H9 (cell line): ENCODE results near the gene SPATA2. TPM values are rescaled to one million over a fixed set of nuclear protein-coding genes. Genes with fewer than 3 reads are reported as not detected.
A peak's percentile ranks its signal among the peaks of the same experiment; 100 is the strongest.

Experiments
- DNase-seq: peaks from one replicate; pipeline ENCODE4 v3.0.0-alpha.2; 2017
- H2AFZ ChIP-seq: one replicate; pipeline ENCODE4 v1.6.1; 2013; ENCODE audit warnings: mild to moderate bottlenecking, low read length, control low read depth, moderate library complexity
- H2AK5ac ChIP-seq: 2 replicates; pipeline ENCODE4 v1.6.1; 2013; ENCODE audit warnings: low read length, control low read depth, mixed read lengths; ENCODE audit not compliant: insufficient read length
- H2BK120ac ChIP-seq: one replicate; pipeline ENCODE4 v1.6.1; 2013; ENCODE audit warnings: low read depth, mild to moderate bottlenecking, low read length, control low read depth, inconsistent platforms; ENCODE audit not compliant: poor library complexity, severe bottlenecking
- H2BK12ac ChIP-seq: 2 replicates; pipeline ENCODE4 v1.6.1; 2013; ENCODE audit warnings: low read length, control low read depth, mixed read lengths, low read depth; ENCODE audit not compliant: insufficient read length
- H2BK15ac ChIP-seq: 2 replicates; pipeline ENCODE4 v1.6.1; 2013; ENCODE audit warnings: low read depth, low read length, control low read depth
- H2BK20ac ChIP-seq: one replicate; pipeline ENCODE4 v1.6.1; 2013; ENCODE audit warnings: low read depth, mild to moderate bottlenecking, low read length, control low read depth, inconsistent platforms; ENCODE audit not compliant: poor library complexity, severe bottlenecking
- H2BK5ac ChIP-seq: 2 replicates; pipeline ENCODE4 v1.6.1; 2013; ENCODE audit warnings: low read length, control low read depth, mixed read lengths; ENCODE audit not compliant: insufficient read length
- H3K14ac ChIP-seq: 2 replicates; pipeline ENCODE4 v1.6.1; 2013; ENCODE audit warnings: low read length, control low read depth; ENCODE audit not compliant: insufficient read depth
- H3K18ac ChIP-seq: 2 replicates; pipeline ENCODE4 v1.6.1; 2013; ENCODE audit warnings: low read depth, mild to moderate bottlenecking, mixed read lengths, low read length, control low read depth; ENCODE audit not compliant: insufficient read length
- H3K23ac ChIP-seq: 2 replicates; pipeline ENCODE4 v1.6.1; 2013; ENCODE audit warnings: low read length, control low read depth, mixed read lengths, low read depth; ENCODE audit not compliant: insufficient read length
- H3K23me2 ChIP-seq: 2 replicates; pipeline ENCODE4 v1.6.1; 2013; ENCODE audit warnings: low read depth, mild to moderate bottlenecking, mixed read lengths, low read length, control low read depth; ENCODE audit not compliant: insufficient read length, poor library complexity, severe bottlenecking
- H3K27ac ChIP-seq: 2 replicates; pipeline ENCODE4 v1.5.1; 2013; ENCODE audit warnings: low read length, control low read depth, mixed read lengths, low read depth; ENCODE audit not compliant: insufficient read length
- H3K27me3 ChIP-seq: 2 replicates; pipeline ENCODE4 v1.6.1; 2013; ENCODE audit warnings: low read length, control low read depth, inconsistent platforms; ENCODE audit not compliant: insufficient read depth
- H3K4ac ChIP-seq: 2 replicates; pipeline ENCODE4 v1.6.1; 2013; ENCODE audit warnings: low read depth, mild to moderate bottlenecking, control low read depth, inconsistent platforms, low read length, moderate library complexity
- H3K4me1 ChIP-seq: 2 replicates; pipeline ENCODE4 v1.6.1; 2013; ENCODE audit warnings: low read length, control low read depth, inconsistent platforms; ENCODE audit not compliant: insufficient read depth
- H3K4me2 ChIP-seq: 2 replicates; pipeline ENCODE4 v1.6.1; 2013; ENCODE audit warnings: low read length, control low read depth, mixed read lengths; ENCODE audit not compliant: insufficient read length, insufficient read depth
- H3K56ac ChIP-seq: 2 replicates; pipeline ENCODE4 v1.6.1; 2013; ENCODE audit warnings: low read depth, mild to moderate bottlenecking, mixed read lengths, low read length, control low read depth; ENCODE audit not compliant: insufficient read length
- H3K79me1 ChIP-seq: 2 replicates; pipeline ENCODE4 v1.6.1; 2013; ENCODE audit warnings: low read depth, mild to moderate bottlenecking, moderate library complexity, low read length, control low read depth, inconsistent platforms; ENCODE audit not compliant: insufficient read depth, poor library complexity, severe bottlenecking
- H3K79me2 ChIP-seq: 2 replicates; pipeline ENCODE4 v1.6.1; 2013; ENCODE audit warnings: low read length, control low read depth, inconsistent platforms; ENCODE audit not compliant: insufficient read depth
- H3K9ac ChIP-seq: 2 replicates; pipeline ENCODE4 v1.6.1; 2013; ENCODE audit warnings: low read length, control low read depth, mixed read lengths; ENCODE audit not compliant: insufficient read length; ENCODE audit errors: extremely low read depth
- H3K9me3 ChIP-seq: one replicate; pipeline ENCODE4 v1.6.1; 2013; ENCODE audit warnings: low read depth, low read length, inconsistent platforms; ENCODE audit not compliant: control insufficient read depth
- H3T11ph ChIP-seq: one replicate; pipeline ENCODE4 v1.6.1; 2013; ENCODE audit warnings: mild to moderate bottlenecking, low read length, control low read depth, inconsistent platforms
- H4K20me1 ChIP-seq: one replicate; pipeline ENCODE4 v1.6.1; 2013; ENCODE audit not compliant: control insufficient read depth, insufficient read length, insufficient read depth
- H4K5ac ChIP-seq: 2 replicates; pipeline ENCODE4 v1.6.1; 2013; ENCODE audit warnings: low read depth, mild to moderate bottlenecking, mixed read lengths, low read length, control low read depth; ENCODE audit not compliant: insufficient read length
- H4K8ac ChIP-seq: replicated peaks from 2 replicates; pipeline ENCODE4 v1.6.1; 2013; ENCODE audit warnings: low read length, control low read depth, mixed read lengths, low read depth; ENCODE audit not compliant: insufficient read length
- H4K91ac ChIP-seq: 2 replicates; pipeline ENCODE4 v1.6.1; 2013; ENCODE audit warnings: low read depth, mild to moderate bottlenecking, moderate library complexity, mixed read lengths, low read length, control low read depth; ENCODE audit not compliant: insufficient read length
- H3K27ac Mint-ChIP-seq, 3 experiments: 2 replicates in 2 of 3; 3 replicates in 1 of 3; pipeline ENCODE4 v1.8.0; 2020 to 2021; ENCODE audit warnings: mixed read lengths in 3 of 3, mild to moderate bottlenecking in 1 of 3, moderate library complexity in 1 of 3
- H3K27me3 Mint-ChIP-seq: 2 replicates; pipeline ENCODE4 v1.8.0; 2021; ENCODE audit warnings: low read depth, mild to moderate bottlenecking, moderate library complexity, mixed read lengths
- H3K36me3 Mint-ChIP-seq, 3 experiments: 2 replicates in 2 of 3; 3 replicates in 1 of 3; pipeline ENCODE4 v1.8.0; 2020 to 2021; ENCODE audit warnings: low read depth in 3 of 3, mixed read lengths in 3 of 3; ENCODE audit not compliant: insufficient read depth in 1 of 3
- H3K4me1 Mint-ChIP-seq, 2 experiments: 2 replicates each; pipeline ENCODE4 v1.8.0; 2020; ENCODE audit warnings: mixed read lengths in 2 of 2
- H3K4me3 Mint-ChIP-seq, 2 experiments: 2 replicates in 1 of 2; 3 replicates in 1 of 2; pipeline ENCODE4 v1.8.0; 2020 to 2021; ENCODE audit warnings: mild to moderate bottlenecking in 2 of 2, mixed read lengths in 2 of 2, moderate library complexity in 1 of 2
- H3K9me3 Mint-ChIP-seq, 2 experiments: 2 replicates in 1 of 2; 3 replicates in 1 of 2; pipeline ENCODE4 v1.8.0; 2020; ENCODE audit warnings: mild to moderate bottlenecking in 2 of 2, mixed read lengths in 2 of 2, moderate library complexity in 1 of 2
- CTCF ChIP-seq: fragments of 200-600 bp; sonication (generic); conservative IDR thresholded peaks from 3 replicates; pipeline ENCODE4 v1.8.0; 2021; ENCODE audit warnings: antibody characterized with exemption, mild to moderate bottlenecking
- WGBS: extraction: QIAGEN DNeasy Blood & Tissue Kit; methylation state at CpG from one replicate; pipeline ENCODE4 v1.1.7; 2013; ENCODE audit warnings: missing lambda C conversion rate, low lambda C conversion rate, mixed read lengths; ENCODE audit not compliant: insufficient read length; ENCODE audit errors: extremely low coverage; 5-methylcytosine and 5-hydroxymethylcytosine counted together
- total RNA-seq: library from RNA; stranded (reverse); gene quantifications from 2 replicates; pipeline ENCODE4 v1.2.1, GENCODE V29; 2021

The SPATA2 gene
- total RNA-seq, 1 experiment from 2014 or later, result 9.6 TPM

- H3K56ac ChIP-seq, result no peak overlapping the region
- no peak overlapping the region for H2AFZ ChIP-seq
- H4K5ac ChIP-seq, result no peak overlapping the region
- H3K4me1 ChIP-seq, result no peaks in the 10 kb centered on the region
- no peak overlapping the region for H3K23ac ChIP-seq
- no peak overlapping the region for H3K4ac ChIP-seq
- no peaks in the 10 kb centered on the region for H3K9me3 ChIP-seq
- no peak overlapping the region for H3T11ph ChIP-seq
- no peak overlapping the region for H4K8ac ChIP-seq
- no peaks in the 10 kb centered on the region for H3K27me3 Mint-ChIP-seq
- no peak overlapping the region for H3K18ac ChIP-seq
- no peak overlapping the region for H3K14ac ChIP-seq
- no CpG with 5 or more reads among the region's 3 CpGs for WGBS
- no peak overlapping the region for H2BK20ac ChIP-seq
- H3K27me3 ChIP-seq, result no peaks in the 10 kb centered on the region
- no peak overlapping the region for H2BK15ac ChIP-seq
- H3K36me3 Mint-ChIP-seq, result peaks cover 52 to 89% (median 87%) of the 10 kb centered on the region in 3 experiments; a peak in 6 of 7 replicates
- H4K91ac ChIP-seq, result no peak overlapping the region
- no peak overlapping the region for H3K27ac ChIP-seq
- no peak overlapping the region for H3K9ac ChIP-seq
- no peak overlapping the region for H2BK5ac ChIP-seq
- 0 out of 2 replicates have a peak, but pooled peaks cover 3% of the 10 kb centered on the region for H3K79me2 ChIP-seq
- no peak for TF ChIP-seq CTCF
- no peaks in the 10 kb centered on the region for H3K9me3 Mint-ChIP-seq
- no peak overlapping the region for H2AK5ac ChIP-seq
- no peak overlapping the region for H3K4me2 ChIP-seq
- H2BK120ac ChIP-seq, result no peak overlapping the region
- no peaks in the 10 kb centered on the region for H4K20me1 ChIP-seq
- peak overlapping the region in 1 of 2 experiments; percentile 19; a peak in 1 of 5 replicates for H3K4me3 Mint-ChIP-seq
- DNase-seq, result no peak
- H3K27ac Mint-ChIP-seq, result no peak overlapping the region
- no peaks in the 10 kb centered on the region for H3K4me1 Mint-ChIP-seq
- H2BK12ac ChIP-seq, result no peak overlapping the region
- no peaks in the 10 kb centered on the region for H3K23me2 ChIP-seq
- H3K79me1 ChIP-seq, result peaks cover 1% of the 10 kb centered on the region
Measured at GRCh38 chr20:49948178-49948577, 32.8 kb upstream of the SPATA2 start.
